Peyer's patch (tissue), 4 donors: ENCODE results near the gene SHD. TPM values are rescaled to one million over a fixed set of nuclear protein-coding genes. Genes with fewer than 3 reads are reported as not detected.
"Not testable (repeated sequence)": the region's sequence is repeated elsewhere in the genome, so short reads cannot be mapped to it uniquely, and the experiment has no call there.

Source experiments
- DNase-seq, 3 donors: peaks; one replicate each; pipeline ENCODE4 v3.0.0-alpha.2; 2017 to 2019
- H3K27ac ChIP-seq, 4 donors: fragments of 200-600 bp; sonication (generic); one replicate each; pipeline ENCODE4 v1.5.1; 2016 to 2019
- H3K27me3 ChIP-seq, 2 donors: fragments of 200-600 bp; sonication (generic); one replicate each; pipeline ENCODE4 v1.5.1; 2019
- H3K36me3 ChIP-seq, 3 donors: fragments of 200-600 bp; sonication (generic); one replicate each; pipeline ENCODE4 v1.5.1; 2016 to 2019
- H3K4me1 ChIP-seq, 4 donors: fragments of 200-600 bp; sonication (generic); one replicate each; pipeline ENCODE4 v1.5.1; 2016 to 2019
- H3K4me3 ChIP-seq, 4 donors: fragments of 200-600 bp; sonication (generic); 1 replicate in 3 of 4; 2 replicates in 1 of 4; pipeline ENCODE4 v1.5.1; 2016 to 2019; ENCODE audit warnings: mild to moderate bottlenecking in 1 of 4
- H3K9me3 ChIP-seq, 4 donors: fragments of 200-600 bp; sonication (generic); one replicate each; pipeline ENCODE4 v1.5.1; 2016 to 2019; ENCODE audit warnings: mild to moderate bottlenecking in 1 of 4
- CTCF ChIP-seq, 6 experiments: fragments of 450-650 bp in 4 of 6; fragments of 200-600 bp in 2 of 6; sonication (generic) in 1 of 6; IDR thresholded peaks; one replicate each; pipeline ENCODE4 v1.5.1; 2017 to 2019; ENCODE audit warnings: antibody characterized with exemption in 6 of 6, mild to moderate bottlenecking in 3 of 6, moderate library complexity in 1 of 6
- POLR2A ChIP-seq, 2 donors: fragments of 450-650 bp; IDR thresholded peaks; one replicate each; pipeline ENCODE4 v1.5.1; 2017; ENCODE audit warnings: antibody characterized with exemption in 2 of 2, mild to moderate bottlenecking in 2 of 2, moderate library complexity in 2 of 2
- total RNA-seq, 4 donors: library from RNA; depleted of rRNA; stranded (reverse); fragments of >200 nt; gene quantifications; one replicate each; pipeline ENCODE4 v1.1.0, GENCODE V29; 2016

Gene SHD
- total RNA-seq, 4 donors from 2014 or later: 21.3 to 27.7 (median 21.9) TPM; not detected in 1

- TF ChIP-seq POLR2A (IDR thresholded peaks at IDR 0.05) (no peak), CTCF (IDR thresholded peaks at IDR 0.05) (peak in 1 of 6 experiments; percentile 17)
- Histone ChIP-seq H3K4me1 (peaks cover 0 to 9% (median 3%) of the 10 kb centered on the region in 4 donors), H3K27ac (peak overlapping the region in 3 of 4 donors; percentile 38 to 90 (median 63)), H3K36me3 (peaks cover 0 to 55% (median 0%) of the 10 kb centered on the region in 3 donors), H3K27me3 (no peaks in the 10 kb centered on the region), H3K9me3 (no peaks in the 10 kb centered on the region), H3K4me3 (no peak overlapping the region)
- no peak for DNase-seq
These were observed 10.1 kb upstream of the SHD start for GRCh38 chr19:4268816-4269430.

- H3K9me3 ChIP-seq: no peaks in the 10 kb centered on the region
- H3K27ac ChIP-seq: no peak overlapping the region
- peaks cover 0 to 30% (median 0%) of the 10 kb centered on the region in 3 donors for H3K36me3 ChIP-seq
- no peak for DNase-seq
- H3K4me3 ChIP-seq: no peak overlapping the region
- TF ChIP-seq POLR2A (IDR thresholded peaks at IDR 0.05) (no peak), CTCF (IDR thresholded peaks at IDR 0.05) (no peak)
- peaks cover 0 to 6% (median 1%) of the 10 kb centered on the region in 4 donors for H3K4me1 ChIP-seq
- no peaks in the 10 kb centered on the region for H3K27me3 ChIP-seq
These were observed 6.2 kb upstream of the SHD start for GRCh38 chr19:4272894-4273293.

- H3K36me3 ChIP-seq: peaks cover 0 to 17% (median 0%) of the 10 kb centered on the region in 3 donors
- H3K4me3 ChIP-seq, H3K9me3 ChIP-seq, H3K27ac ChIP-seq, DNase-seq, H3K27me3 ChIP-seq, H3K4me1 ChIP-seq: not testable (repeated sequence)
These were observed 4.8 kb upstream of the SHD start for GRCh38 chr19:4274321-4274686.

GRCh38 chr19:4277191-4277696 lies 1.8 kb upstream of the SHD start:
- Histone ChIP-seq H3K9me3 (no peaks in the 10 kb centered on the region), H3K36me3 (peaks cover 0 to 2% (median 0%) of the 10 kb centered on the region in 3 donors), H3K4me1 (peaks cover 0 to 16% (median 12%) of the 10 kb centered on the region in 4 donors), H3K27me3 (peaks cover 0 to 22% of the 10 kb centered on the region in 2 donors), H3K27ac (no peak overlapping the region), H3K4me3 (no peak overlapping the region)
- DNase-seq: no peak
- no peak for TF ChIP-seq CTCF (IDR thresholded peaks at IDR 0.05)
- no peak for TF ChIP-seq POLR2A (IDR thresholded peaks at IDR 0.05)

GRCh38 chr19:4278010-4278409 lies 1.1 kb upstream of the SHD start:
- peaks cover 0 to 22% of the 10 kb centered on the region in 2 donors for H3K27me3 ChIP-seq
- no peaks in the 10 kb centered on the region for H3K36me3 ChIP-seq
- no peak overlapping the region for H3K27ac ChIP-seq
- no peak overlapping the region for H3K4me3 ChIP-seq
- no peak for DNase-seq
- TF ChIP-seq POLR2A (IDR thresholded peaks at IDR 0.05) (no peak), CTCF (IDR thresholded peaks at IDR 0.05) (no peak)
- no peaks in the 10 kb centered on the region for H3K9me3 ChIP-seq
- H3K4me1 ChIP-seq: peaks cover 0 to 16% (median 12%) of the 10 kb centered on the region in 4 donors

GRCh38 chr19:4279267-4279529 lies 132 bp downstream of the SHD start:
- Histone ChIP-seq H3K9me3 (no peaks in the 10 kb centered on the region), H3K4me1 (peaks cover 0 to 16% (median 12%) of the 10 kb centered on the region in 4 donors), H3K4me3 (peak overlapping the region in 3 of 4 donors; percentile 18 to 43 (median 38)), H3K27ac (no peak overlapping the region), H3K36me3 (no peaks in the 10 kb centered on the region), H3K27me3 (peaks cover 0 to 22% of the 10 kb centered on the region in 2 donors)
- no peak for DNase-seq
- TF ChIP-seq CTCF (IDR thresholded peaks at IDR 0.05) (no peak), POLR2A (IDR thresholded peaks at IDR 0.05) (no peak)
